Measurements from ENCODE around the gene EP400.

EP400 gene

DNA sequence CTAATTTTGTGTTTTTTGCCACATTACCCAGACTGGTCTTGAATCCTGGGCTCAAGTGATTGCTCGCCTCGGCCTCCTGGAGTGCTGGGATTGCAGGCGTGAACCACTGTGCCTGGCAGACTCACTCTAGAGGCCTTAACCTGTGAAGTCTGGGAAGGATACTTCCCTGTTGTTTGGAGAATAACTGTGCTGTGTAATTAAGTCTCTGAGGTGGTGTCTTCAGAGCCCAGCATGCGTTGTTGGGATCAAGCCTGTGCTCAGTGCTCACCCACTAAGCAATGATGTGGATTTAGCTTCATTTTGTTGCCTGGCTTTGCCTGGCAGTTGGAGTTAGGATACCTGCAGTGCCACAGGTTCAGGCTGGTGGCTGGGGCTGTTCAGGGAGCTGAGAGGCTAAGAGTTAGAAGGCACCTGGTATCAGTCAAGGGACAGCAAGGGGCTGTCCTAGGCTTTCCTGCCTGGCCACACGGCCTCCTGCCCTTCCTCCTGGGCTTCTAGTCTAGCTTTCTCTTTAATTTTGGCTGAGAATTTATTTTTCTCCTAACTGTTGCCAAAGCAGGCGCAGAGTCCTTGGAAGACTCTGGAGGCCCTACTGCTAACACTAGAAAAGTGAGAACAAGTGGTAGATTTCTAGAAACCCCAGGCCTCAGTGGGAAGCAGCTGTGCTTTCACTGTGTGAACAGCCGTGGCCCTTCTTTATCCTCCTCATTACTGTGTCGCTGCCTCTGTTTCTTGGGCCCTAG is 38.5 kb downstream of the EP400 start:
- Mint-ChIP-seq H3K27ac (peak overlapping the region; percentile 70), H3K27me3 (no peaks in the 10 kb centered on the region), H3K4me3 (no peak overlapping the region), H3K36me3 (peaks cover 45% of the 10 kb centered on the region), H3K4me1 (no peaks in the 10 kb centered on the region), H3K9me3 (no peaks in the 10 kb centered on the region)
- CTCF ChIA-PET, result no interaction called here
- DNase-seq, result no peak

DNA sequence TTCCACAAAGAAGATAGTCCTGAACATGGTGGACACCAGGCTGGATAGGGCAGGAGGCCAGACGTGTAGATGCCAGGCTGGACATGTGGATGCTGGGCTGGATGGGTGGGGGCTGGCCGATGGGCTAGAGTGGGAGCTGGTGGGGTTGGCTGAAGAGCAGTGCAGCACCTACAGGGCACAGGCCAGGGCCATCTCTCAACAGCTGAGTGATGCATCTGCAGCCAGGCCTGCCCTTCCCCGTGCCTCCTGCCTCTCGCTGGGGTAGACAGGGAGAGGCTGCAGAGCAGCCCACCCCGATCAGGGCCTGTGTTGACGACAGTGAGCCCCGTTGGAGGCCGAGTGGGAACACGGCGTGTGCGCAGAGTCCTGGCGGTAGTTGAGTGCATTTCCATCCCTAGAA is 39.3 kb downstream of the EP400 start:
- Mint-ChIP-seq H3K9me3 (no peaks in the 10 kb centered on the region), H3K4me3 (no peak overlapping the region), H3K27me3 (no peaks in the 10 kb centered on the region), H3K36me3 (peaks cover 53% of the 10 kb centered on the region), H3K27ac (no peak overlapping the region), H3K4me1 (no peaks in the 10 kb centered on the region)
- no peak for DNase-seq
- CTCF ChIA-PET, result no interaction called here

DNA sequence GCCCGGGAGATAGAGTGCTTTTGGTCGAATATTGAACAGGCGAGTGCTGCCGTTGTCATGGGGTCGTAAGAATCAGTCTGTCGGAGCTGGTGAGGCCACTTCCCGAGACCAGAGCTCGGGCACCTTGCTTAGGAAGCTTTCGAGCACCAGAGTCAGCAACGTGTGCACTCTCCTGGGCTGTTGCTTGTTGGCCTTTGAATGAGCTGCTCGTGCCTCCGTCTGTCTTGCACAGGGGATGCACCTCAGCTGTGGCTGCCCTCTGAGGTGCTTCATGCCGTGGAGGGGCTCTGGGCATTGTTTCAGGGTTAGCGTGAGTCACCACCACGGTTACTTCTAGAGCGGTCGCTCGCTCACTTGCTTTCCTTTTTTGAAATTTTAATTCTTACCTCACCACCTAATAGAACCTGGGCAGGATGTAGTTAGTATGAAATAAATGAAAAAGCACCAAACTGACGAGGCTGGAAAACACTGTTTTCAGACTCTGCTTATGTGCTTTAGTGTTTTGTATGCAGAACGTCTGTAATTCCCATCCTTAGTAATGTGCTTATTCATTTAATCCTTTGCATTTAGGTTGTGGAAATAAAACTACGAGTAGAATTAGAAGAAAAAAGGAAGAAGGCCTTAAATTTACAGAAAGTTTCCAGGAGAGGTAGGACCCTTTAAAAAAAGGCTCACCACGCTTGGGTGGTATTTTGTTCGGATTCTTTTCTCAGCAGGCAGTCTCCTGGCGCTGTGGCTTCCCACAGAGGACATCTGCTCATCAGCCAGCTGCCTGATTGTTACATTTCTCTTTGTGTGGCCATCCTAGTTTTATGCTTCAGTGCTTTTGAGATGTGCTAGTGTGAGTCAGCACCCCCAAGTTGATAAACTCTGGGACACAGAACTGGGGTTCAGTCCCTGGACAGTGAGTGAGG is 40.6 kb downstream of the EP400 start:
- Mint-ChIP-seq H3K4me1 (no peaks in the 10 kb centered on the region), H3K9me3 (no peaks in the 10 kb centered on the region), H3K27me3 (no peaks in the 10 kb centered on the region), H3K4me3 (no peak overlapping the region), H3K27ac (no peak overlapping the region), H3K36me3 (peaks cover 59% of the 10 kb centered on the region)
- CTCF ChIA-PET, result no interaction called here
- no peak for DNase-seq

DNA sequence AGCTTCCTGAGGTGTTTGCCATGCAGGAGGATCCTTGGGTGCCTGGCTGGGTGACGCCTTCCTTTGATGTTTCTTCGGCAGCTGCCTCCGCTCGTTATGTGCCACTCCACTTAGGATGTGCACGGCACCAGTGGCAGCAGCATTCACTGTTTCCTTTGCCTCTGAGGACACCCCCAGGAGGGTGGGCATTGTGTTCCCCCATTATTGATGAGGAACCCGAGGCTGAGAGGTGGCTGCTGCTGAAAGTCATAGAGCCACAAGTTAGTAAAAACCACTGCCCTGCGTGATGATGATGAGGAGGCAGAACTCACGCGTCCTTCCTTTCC is 41.2 kb downstream of the EP400 start:
- Mint-ChIP-seq H3K4me3 (no peak overlapping the region), H3K27me3 (no peaks in the 10 kb centered on the region), H3K4me1 (no peaks in the 10 kb centered on the region), H3K36me3 (peaks cover 59% of the 10 kb centered on the region), H3K9me3 (no peaks in the 10 kb centered on the region), H3K27ac (peak overlapping the region; percentile 68)
- DNase-seq, result no peak
- CTCF ChIA-PET, result interaction anchor here (0.6 kb wide), 1 partner anchor 570 kb away, joined by 3 read pairs; no protein-coding TSS in a partner anchor

DNA sequence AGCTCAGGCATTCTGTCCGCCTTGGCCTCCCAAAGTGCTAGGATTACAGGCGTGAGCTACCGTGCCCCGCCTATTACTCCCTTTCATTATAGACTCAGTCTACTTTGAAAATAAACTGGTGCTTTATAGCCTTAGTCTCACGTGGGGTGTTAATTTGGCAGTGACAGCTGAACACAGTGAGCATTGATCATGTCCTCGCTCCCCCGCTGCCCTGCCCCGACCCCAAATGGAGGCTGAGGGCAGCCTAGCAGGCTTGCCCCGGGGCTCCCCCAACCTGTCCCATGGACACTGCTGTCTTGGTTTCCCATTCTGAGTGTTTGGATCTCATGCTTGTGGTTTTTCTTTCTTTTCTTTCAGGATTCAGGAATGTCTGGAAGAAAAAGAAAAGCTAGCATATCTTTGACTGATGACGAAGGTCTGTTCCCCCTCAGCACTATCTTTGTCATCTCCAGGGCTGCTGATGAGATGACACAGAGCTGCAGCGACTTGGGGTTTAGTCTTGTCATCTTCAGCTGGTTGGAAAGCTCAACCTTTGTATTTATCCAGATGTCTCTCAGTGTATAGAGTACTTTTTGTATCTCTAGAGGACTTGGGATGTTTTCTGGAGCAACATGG is 42.2 kb downstream of the EP400 start:
- Mint-ChIP-seq H3K36me3 (peaks cover 55% of the 10 kb centered on the region), H3K27ac (no peak overlapping the region), H3K4me3 (no peak overlapping the region), H3K4me1 (no peaks in the 10 kb centered on the region), H3K9me3 (no peaks in the 10 kb centered on the region), H3K27me3 (no peaks in the 10 kb centered on the region)
- CTCF ChIA-PET, result interaction anchor here (0.6 kb wide), 1 partner anchor 569 kb away, joined by 3 read pairs; no protein-coding TSS in a partner anchor
- no peak for DNase-seq

DNA sequence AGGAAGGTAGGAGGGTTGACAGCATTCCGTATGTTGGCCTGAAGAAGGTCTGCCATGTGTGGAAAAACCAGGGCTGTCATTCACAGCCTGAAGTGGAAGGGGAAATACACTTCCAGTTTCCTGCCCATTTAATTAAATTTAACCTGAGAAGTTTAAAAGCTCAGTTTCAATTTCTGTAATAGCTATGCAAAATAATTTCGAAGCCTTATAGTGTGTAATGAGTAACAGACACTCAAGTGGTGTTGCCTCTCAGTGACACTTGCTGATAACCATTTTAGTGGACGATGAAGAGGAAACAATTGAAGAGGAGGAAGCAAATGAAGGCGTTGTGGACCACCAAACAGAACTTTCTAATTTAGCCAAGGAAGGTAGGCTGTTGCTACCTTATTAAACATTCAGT is 44.8 kb downstream of the EP400 start:
- CTCF ChIA-PET, result no interaction called here
- DNase-seq, result no peak
- H3K27ac Mint-ChIP-seq, result no peak overlapping the region
- no peaks in the 10 kb centered on the region for H3K4me1 Mint-ChIP-seq
- no peaks in the 10 kb centered on the region for H3K9me3 Mint-ChIP-seq
- no peak overlapping the region for H3K4me3 Mint-ChIP-seq
- H3K36me3 Mint-ChIP-seq, result peaks cover 44% of the 10 kb centered on the region
- no peaks in the 10 kb centered on the region for H3K27me3 Mint-ChIP-seq

DNA sequence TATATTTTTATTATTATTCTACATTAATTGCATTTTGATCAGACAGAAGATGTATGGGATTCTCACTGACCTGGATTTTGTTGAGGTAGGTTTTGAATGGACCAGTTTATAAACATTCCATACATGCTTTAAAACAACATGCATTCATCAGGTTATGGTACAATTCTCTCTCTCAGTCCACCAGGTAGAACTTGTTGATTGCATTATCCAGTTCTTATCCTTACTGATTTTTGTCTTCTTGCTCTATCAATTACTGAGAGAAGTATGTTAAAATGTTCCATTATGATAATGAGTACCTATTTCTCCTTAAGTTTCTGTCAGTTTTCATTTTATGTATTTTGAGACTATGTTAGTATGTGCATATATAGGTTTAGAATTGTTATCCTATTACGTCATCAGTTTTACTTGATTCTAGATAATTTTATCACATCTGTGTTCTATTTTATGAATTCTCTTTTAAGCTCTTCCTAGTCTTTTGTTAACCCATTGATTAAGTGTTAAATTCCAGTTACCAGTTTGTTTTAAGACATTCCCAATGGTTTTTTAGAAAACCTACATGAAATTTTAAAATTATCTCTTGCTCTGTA is 50.6 kb downstream of the EP400 start:
- CTCF ChIA-PET, result no interaction called here
- no peak overlapping the region for H3K4me3 Mint-ChIP-seq
- H3K36me3 Mint-ChIP-seq, result peaks cover 13% of the 10 kb centered on the region
- no peaks in the 10 kb centered on the region for H3K4me1 Mint-ChIP-seq
- DNase-seq, result no peak
- H3K27ac Mint-ChIP-seq, result no peak overlapping the region
- no peaks in the 10 kb centered on the region for H3K27me3 Mint-ChIP-seq
- H3K9me3 Mint-ChIP-seq, result no peaks in the 10 kb centered on the region

DNA sequence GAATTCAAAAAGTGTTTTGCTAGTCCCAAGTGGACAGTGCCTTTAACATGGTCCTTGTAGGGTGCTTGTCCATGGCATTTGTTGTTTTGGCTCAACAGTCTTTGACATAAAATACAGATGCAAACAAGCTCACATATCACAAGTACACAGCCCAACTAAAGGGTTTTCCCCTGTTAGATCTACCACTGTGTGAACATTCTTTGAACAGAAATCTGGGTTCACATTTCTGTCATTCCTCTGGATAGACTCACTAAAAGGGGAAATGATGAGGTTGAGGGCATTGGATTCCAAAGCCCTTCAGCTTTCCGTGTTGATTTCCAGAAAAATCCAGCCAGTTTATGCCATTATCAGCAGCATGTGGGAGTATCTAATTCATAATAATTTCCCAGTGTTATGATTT is 54.1 kb downstream of the EP400 start:
- H3K4me3 Mint-ChIP-seq, result no peak overlapping the region
- H3K27me3 Mint-ChIP-seq, result no peaks in the 10 kb centered on the region
- peaks cover 30% of the 10 kb centered on the region for H3K36me3 Mint-ChIP-seq
- no peak overlapping the region for H3K27ac Mint-ChIP-seq
- no peak for DNase-seq
- CTCF ChIA-PET, result no interaction called here
- no peaks in the 10 kb centered on the region for H3K4me1 Mint-ChIP-seq
- no peaks in the 10 kb centered on the region for H3K9me3 Mint-ChIP-seq

DNA sequence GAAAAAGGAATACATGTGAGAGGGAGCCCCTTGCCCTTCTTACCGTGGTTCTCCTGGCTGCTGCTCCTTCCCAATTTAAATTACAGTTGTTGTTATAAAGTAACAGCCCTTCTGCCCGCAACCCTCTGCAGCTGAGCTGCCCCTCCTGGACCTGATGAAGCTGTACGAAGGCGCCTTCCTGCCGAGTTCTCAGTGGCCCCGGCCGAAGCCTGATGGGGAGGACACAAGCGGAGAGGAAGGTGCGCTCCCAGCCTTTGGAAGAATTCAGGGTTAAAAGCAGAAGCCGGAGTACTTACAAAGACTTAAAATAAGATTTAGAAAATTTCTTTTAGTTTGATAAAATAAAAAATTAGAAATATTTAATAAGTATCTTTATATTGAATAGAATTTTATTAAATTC is 55.2 kb downstream of the EP400 start:
- Mint-ChIP-seq H3K4me1 (no peaks in the 10 kb centered on the region), H3K9me3 (no peaks in the 10 kb centered on the region), H3K4me3 (no peak overlapping the region), H3K36me3 (peaks cover 33% of the 10 kb centered on the region), H3K27ac (no peak overlapping the region), H3K27me3 (no peaks in the 10 kb centered on the region)
- no peak for DNase-seq
- CTCF ChIA-PET, result no interaction called here

DNA sequence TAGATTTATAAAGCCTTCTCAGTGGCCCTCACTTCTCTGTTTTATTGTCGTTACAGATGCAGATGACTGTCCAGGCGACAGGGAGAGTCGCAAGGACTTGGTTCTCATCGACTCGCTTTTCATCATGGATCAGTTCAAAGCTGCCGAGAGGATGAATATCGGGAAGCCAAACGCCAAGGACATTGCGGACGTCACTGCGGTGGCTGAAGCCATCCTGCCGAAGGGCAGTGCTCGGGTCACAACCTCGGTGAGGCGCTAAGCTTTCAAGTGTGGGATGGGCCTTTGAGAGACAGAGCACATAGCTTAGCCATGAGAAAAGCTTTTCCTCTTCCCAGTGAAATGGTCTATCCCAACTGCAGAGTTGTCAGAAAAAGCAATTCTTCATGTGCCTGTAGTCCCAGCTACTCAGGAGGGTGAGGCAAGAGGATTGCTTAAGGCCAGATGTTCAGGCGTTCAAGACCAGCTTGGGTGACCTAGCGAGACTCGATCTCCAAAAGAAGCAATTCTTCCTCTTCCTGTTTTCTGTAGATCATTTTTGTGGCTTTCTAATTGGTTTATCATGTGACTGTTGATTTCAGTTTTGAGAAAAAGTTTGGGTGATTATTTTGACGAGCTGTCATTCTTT is 56.4 kb downstream of the EP400 start:
- no peaks in the 10 kb centered on the region for H3K27me3 Mint-ChIP-seq
- peaks cover 36% of the 10 kb centered on the region for H3K36me3 Mint-ChIP-seq
- CTCF ChIA-PET, result no interaction called here
- DNase-seq, result no peak
- H3K9me3 Mint-ChIP-seq, result no peaks in the 10 kb centered on the region
- no peaks in the 10 kb centered on the region for H3K4me1 Mint-ChIP-seq
- no peak overlapping the region for H3K4me3 Mint-ChIP-seq
- no peak overlapping the region for H3K27ac Mint-ChIP-seq

DNA sequence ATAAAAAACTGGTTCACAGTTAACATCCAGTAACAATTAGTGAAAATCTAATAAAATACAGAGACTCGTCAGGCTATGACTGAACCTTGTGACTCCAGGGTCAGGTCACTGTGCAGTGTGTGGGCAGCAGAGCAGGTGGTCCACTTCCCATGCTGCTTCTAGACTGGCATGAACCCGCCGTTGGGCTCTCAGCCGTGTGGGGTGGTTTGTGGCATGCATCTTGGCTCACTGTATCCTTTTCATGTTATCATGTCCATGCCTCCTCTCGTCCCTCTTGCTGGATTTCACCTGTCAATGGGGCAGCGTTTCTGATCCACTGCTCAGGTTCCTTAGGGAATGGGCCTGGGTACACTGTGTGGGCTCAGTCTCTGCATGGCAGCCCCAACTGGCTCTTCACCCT is 57.3 kb downstream of the EP400 start:
- Mint-ChIP-seq H3K27me3 (no peaks in the 10 kb centered on the region), H3K36me3 (peaks cover 41% of the 10 kb centered on the region), H3K27ac (no peak overlapping the region), H3K9me3 (no peaks in the 10 kb centered on the region), H3K4me1 (no peaks in the 10 kb centered on the region), H3K4me3 (no peak overlapping the region)
- CTCF ChIA-PET, result interaction anchor here (1.2 kb wide), 1 partner anchor 9 kb away, joined by 4 read pairs; no protein-coding TSS in a partner anchor
- no peak for DNase-seq

DNA sequence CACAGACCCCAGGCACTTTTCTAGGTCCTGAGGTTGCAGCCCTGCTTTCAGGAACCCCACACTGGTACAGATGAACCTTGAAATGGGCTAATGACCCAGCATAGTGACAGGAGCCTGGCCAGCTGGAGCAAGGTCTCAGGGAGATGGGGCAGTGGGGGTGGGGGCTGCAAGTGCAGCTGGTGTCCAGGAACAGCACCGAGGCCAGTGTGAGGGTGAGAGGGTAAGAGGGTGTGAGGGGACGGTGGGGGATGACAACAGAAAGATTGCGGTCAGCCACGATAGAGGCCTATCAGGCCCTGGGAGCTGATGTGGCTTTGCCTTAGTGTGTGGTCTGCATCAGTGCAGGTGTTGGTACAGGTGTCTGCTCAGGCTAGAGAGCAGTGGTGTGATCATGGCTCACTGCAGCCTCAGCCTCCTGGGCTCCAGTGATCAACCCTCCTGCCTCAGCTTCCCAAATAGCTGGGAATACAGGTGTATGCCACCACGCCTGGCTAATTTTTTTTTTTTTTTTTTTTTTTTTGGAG is 59.7 kb downstream of the EP400 start:
- DNase-seq, result no peak
- H3K27me3 Mint-ChIP-seq, result no peaks in the 10 kb centered on the region
- no peaks in the 10 kb centered on the region for H3K9me3 Mint-ChIP-seq
- H3K4me1 Mint-ChIP-seq, result no peaks in the 10 kb centered on the region
- CTCF ChIA-PET, result no interaction called here
- no peak overlapping the region for H3K4me3 Mint-ChIP-seq
- no peak overlapping the region for H3K27ac Mint-ChIP-seq
- peaks cover 49% of the 10 kb centered on the region for H3K36me3 Mint-ChIP-seq

DNA sequence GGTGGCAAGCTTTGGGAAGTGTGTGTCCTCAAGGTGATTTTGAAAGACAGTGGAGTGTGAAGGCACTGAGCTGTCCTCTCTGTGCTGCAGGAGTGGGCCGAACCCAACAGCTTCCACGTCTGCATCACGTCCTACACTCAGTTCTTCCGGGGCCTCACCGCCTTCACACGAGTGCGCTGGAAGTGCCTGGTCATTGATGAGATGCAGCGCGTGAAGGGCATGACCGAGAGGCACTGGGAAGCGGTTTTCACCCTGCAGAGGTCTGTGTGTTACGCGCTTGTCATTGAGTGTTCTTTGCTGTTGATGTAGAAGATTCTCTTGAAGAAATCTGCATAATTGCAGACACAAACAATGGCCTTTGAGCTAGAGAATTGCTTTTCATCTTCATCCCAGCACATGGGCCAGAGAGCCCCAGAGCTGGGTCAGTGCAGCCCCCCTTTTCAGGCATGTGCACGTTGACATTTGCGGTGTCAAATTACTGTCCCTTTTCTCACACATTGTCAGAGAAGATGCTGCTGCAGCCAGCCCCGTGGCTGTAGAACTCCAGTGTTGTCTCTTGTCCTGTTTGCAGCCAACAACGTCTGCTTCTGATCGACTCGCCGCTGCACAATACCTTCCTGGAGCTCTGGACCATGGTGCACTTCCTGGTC is 63.3 kb downstream of the EP400 start:
- Mint-ChIP-seq H3K4me3 (no peak overlapping the region), H3K9me3 (no peaks in the 10 kb centered on the region), H3K36me3 (peaks cover 59% of the 10 kb centered on the region)

More for the DNA sequence above, 63.3 kb downstream of the EP400 start:
- CTCF ChIA-PET, result no interaction called here
- Mint-ChIP-seq H3K27me3 (no peaks in the 10 kb centered on the region), H3K4me1 (no peaks in the 10 kb centered on the region), H3K27ac (peak overlapping the region; percentile 26)
- DNase-seq, result no peak
